ENCODE data around the gene TSEN34. TPM values are rescaled to one million over a fixed set of nuclear protein-coding genes. Genes with fewer than 3 reads are reported as not detected.

The TSEN34 gene
- total RNA-seq, 1 experiment from 2014 or later, result 122 TPM

DNA sequence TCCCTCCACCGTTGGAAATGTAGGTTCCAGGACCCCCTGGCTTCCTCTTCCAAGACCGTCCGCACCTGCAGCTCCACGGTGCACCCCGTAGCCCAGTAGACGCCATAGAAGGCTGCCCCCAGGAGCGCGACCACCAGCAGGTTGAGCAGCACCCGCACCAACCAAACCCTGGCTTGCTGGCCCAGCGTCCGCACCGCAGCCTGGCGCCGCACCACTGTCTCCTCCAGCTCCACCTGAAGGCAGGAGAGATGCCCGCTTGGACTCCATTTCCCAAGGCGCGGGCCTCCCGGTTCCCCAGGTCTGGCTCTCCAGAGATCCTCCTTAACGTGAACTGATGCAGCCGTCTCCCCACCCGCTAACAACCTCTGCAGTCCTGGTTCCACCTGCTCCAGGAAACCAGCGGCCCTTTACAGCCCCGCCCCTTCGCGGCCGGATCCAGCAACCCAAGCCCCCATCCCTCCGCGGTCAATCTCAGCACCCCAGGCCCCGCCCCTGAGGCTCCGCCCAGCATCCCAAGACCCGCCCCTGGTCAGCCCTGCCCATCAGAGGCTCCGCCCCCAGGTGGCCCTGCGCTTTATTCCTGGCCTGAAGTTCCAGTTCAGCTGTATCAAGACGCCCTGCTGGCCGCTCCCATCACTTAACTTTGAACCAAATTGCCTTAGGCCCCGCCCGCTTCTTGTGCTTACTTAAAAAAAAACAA is 26.6 kb upstream of the TSEN34 start:
- H3K36me3 ChIP-seq (ENCODE audit: low read depth, low read length), result no peaks in the 10 kb centered on the region
- H3K9me2 ChIP-seq (replicated peaks; ENCODE audit: low read length), result no peaks in the 10 kb centered on the region
- peaks cover 10% of the 10 kb centered on the region; the same call in 1 of the 2 replicates for H3K79me2 ChIP-seq (ENCODE audit: low read length)
- peak overlapping the region; percentile 61 for H3K4me3 ChIP-seq (ENCODE audit: low read length)
- peak overlapping the region; percentile 62 for H2AFZ ChIP-seq (ENCODE audit: low read length)
- ChIA-PET CTCF (no interaction called here), POLR2A (ENCODE audit: unreplicated experiment) (interaction anchor here (0.6 kb wide), 1 partner anchor 35 kb away, joined by 11 read pairs; no protein-coding TSS in a partner anchor)
- intact Hi-C loops (cut with micrococcal nuclease), result loop anchor here (5.0 kb wide), 1 partner anchor 38 kb away; the partner anchor contains the start of gene RPS9
- H3F3A ChIP-seq (ENCODE audit: low read length, unreplicated experiment), result no peaks in the 10 kb centered on the region
- DNase-seq, result peak; percentile 94
- no peak overlapping the region for H3K9ac ChIP-seq (ENCODE audit: low read length)
- H3K4me1 ChIP-seq (ENCODE audit: insufficient read depth, low read length), result peaks cover 27% of the 10 kb centered on the region
- no peak overlapping the region for H3K27ac ChIP-seq (ENCODE audit: low read length)
- no TSS peak for BruUV-seq (replicated peaks)
- H4K20me1 ChIP-seq (ENCODE audit: low read length), result no peaks in the 10 kb centered on the region
- TF ChIP-seq, protein P1, sequence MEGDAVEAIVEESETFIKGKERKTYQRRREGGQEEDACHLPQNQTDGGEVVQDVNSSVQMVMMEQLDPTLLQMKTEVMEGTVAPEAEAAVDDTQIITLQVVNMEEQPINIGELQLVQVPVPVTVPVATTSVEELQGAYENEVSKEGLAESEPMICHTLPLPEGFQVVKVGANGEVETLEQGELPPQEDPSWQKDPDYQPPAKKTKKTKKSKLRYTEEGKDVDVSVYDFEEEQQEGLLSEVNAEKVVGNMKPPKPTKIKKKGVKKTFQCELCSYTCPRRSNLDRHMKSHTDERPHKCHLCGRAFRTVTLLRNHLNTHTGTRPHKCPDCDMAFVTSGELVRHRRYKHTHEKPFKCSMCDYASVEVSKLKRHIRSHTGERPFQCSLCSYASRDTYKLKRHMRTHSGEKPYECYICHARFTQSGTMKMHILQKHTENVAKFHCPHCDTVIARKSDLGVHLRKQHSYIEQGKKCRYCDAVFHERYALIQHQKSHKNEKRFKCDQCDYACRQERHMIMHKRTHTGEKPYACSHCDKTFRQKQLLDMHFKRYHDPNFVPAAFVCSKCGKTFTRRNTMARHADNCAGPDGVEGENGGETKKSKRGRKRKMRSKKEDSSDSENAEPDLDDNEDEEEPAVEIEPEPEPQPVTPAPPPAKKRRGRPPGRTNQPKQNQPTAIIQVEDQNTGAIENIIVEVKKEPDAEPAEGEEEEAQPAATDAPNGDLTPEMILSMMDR (conservative IDR thresholded peaks at IDR 0.05; ENCODE audit: low read depth, low read length), result no peak
- TF ChIP-seq EZH2phosphoT487 (IDR thresholded peaks at IDR 0.05; ENCODE audit: borderline replicate concordance, low read length), result no peak
- no peak for TF ChIP-seq EZH2 (IDR thresholded peaks at IDR 0.05; ENCODE audit: low read length, unreplicated experiment)
- ATAC-seq, result peak; percentile 49
- no peaks in the 10 kb centered on the region for H3K27me3 ChIP-seq (ENCODE audit: low read length)
- H3K9me3 ChIP-seq (ENCODE audit: low read length), result no peaks in the 10 kb centered on the region
- peak overlapping the region; percentile 82 for H3K4me2 ChIP-seq (ENCODE audit: low read length)

DNA sequence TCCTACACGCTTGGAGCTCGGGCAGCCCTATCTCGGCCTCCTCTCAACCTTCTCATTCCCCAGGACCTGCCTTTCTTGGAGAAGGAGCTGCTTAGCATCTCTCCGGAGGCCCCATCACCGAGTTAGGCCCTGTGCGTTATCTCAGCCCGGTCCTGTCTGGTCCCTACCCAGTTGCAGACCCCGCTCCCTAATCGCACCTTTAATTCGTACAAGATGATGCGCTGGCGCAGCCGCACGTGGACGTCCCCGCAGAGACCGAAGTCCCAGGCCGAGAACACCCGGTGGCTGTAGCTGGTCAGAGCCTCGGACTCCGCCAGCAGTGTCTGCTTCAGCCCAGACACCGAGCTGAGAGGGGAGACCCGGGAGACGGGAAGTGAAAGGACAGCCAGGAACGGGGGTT is 25.9 kb upstream of the TSEN34 start:
- Histone ChIP-seq H3K9me2 (replicated peaks; ENCODE audit: low read length) (no peaks in the 10 kb centered on the region), H3K9ac (ENCODE audit: low read length) (no peak overlapping the region), H3K4me2 (ENCODE audit: low read length) (no peak overlapping the region), H3K27me3 (ENCODE audit: low read length) (no peaks in the 10 kb centered on the region), H3K36me3 (ENCODE audit: low read depth, low read length) (no peaks in the 10 kb centered on the region), H3K27ac (ENCODE audit: low read length) (no peak overlapping the region), H3F3A (ENCODE audit: low read length, unreplicated experiment) (no peaks in the 10 kb centered on the region), H3K79me2 (ENCODE audit: low read length) (peaks cover 10% of the 10 kb centered on the region; the same call in 1 of the 2 replicates), H3K4me1 (ENCODE audit: insufficient read depth, low read length) (peaks cover 27% of the 10 kb centered on the region), H4K20me1 (ENCODE audit: low read length) (no peaks in the 10 kb centered on the region), H2AFZ (ENCODE audit: low read length) (no peak overlapping the region), H3K9me3 (ENCODE audit: low read length) (no peaks in the 10 kb centered on the region), H3K4me3 (ENCODE audit: low read length) (no peak overlapping the region)
- intact Hi-C loops (cut with micrococcal nuclease), result no loop called here
- ChIA-PET CTCF (no interaction called here), POLR2A (ENCODE audit: unreplicated experiment) (no interaction called here)
- TF ChIP-seq EZH2 (IDR thresholded peaks at IDR 0.05; ENCODE audit: low read length, unreplicated experiment), result no peak
- TF ChIP-seq EZH2phosphoT487 (IDR thresholded peaks at IDR 0.05; ENCODE audit: borderline replicate concordance, low read length), result no peak
- TF ChIP-seq, protein P1 (conservative IDR thresholded peaks at IDR 0.05; ENCODE audit: low read depth, low read length), result no peak
- DNase-seq (no peak), ATAC-seq (no peak)
- BruUV-seq (replicated peaks), result no TSS peak
